Endothelial cell (in vitro differentiated cells): ENCODE results near the gene DDA1. TPM values are rescaled to one million over a fixed set of nuclear protein-coding genes. Genes with fewer than 3 reads are reported as not detected.
A peak's percentile ranks its signal among the peaks of the same experiment; 100 is the strongest.

ENCODE experiments used
- DNase-seq: peaks from one replicate; pipeline ENCODE4 v3.0.0; 2021; ENCODE audit warnings: low spot score
- H3K27ac Mint-ChIP-seq: one replicate; pipeline ENCODE4 v1.8.0; 2021; ENCODE audit warnings: mixed read lengths, inconsistent platforms; ENCODE audit not compliant: unreplicated experiment
- H3K27me3 Mint-ChIP-seq: one replicate; pipeline ENCODE4 v1.8.0; 2021; ENCODE audit warnings: mild to moderate bottlenecking, moderate library complexity, mixed read lengths, inconsistent platforms; ENCODE audit not compliant: unreplicated experiment
- H3K36me3 Mint-ChIP-seq: one replicate; pipeline ENCODE4 v1.8.0; 2021; ENCODE audit warnings: mild to moderate bottlenecking, low read depth, mixed read lengths, inconsistent platforms; ENCODE audit not compliant: unreplicated experiment
- H3K4me1 Mint-ChIP-seq: one replicate; pipeline ENCODE4 v1.8.0; 2021; ENCODE audit warnings: mild to moderate bottlenecking, mixed read lengths, inconsistent platforms; ENCODE audit not compliant: unreplicated experiment
- H3K4me3 Mint-ChIP-seq: one replicate; pipeline ENCODE4 v1.8.0; 2021; ENCODE audit warnings: mild to moderate bottlenecking, mixed read lengths, inconsistent platforms; ENCODE audit not compliant: unreplicated experiment
- H3K9me3 Mint-ChIP-seq: one replicate; pipeline ENCODE4 v1.8.0; 2021; ENCODE audit warnings: mixed read lengths, inconsistent platforms; ENCODE audit not compliant: unreplicated experiment
- CTCF ChIP-seq: fragments of 200-600 bp; sonication (generic); IDR thresholded peaks from one replicate; pipeline ENCODE4 v1.5.0; 2021; ENCODE audit warnings: antibody characterized with exemption; ENCODE audit not compliant: unreplicated experiment
- long read RNA-seq: library from polyadenylated mRNA; unstranded; transcript quantifications from one replicate; pipeline ENCODE4 v2.0.0, GENCODE V29; 2020; ENCODE audit not compliant: unreplicated experiment
- total RNA-seq: library from RNA; stranded (reverse); fragmentation: NEBNext Ultra II Directional; extraction: Animal tissue kit (Norgen Biotek cat#: 25700); gene quantifications from one replicate; pipeline ENCODE4 v1.2.1, GENCODE V29; 2021; ENCODE audit not compliant: unreplicated experiment

The DDA1 gene
- 44.7 TPM for total RNA-seq
- long read RNA-seq, full-length matches to known transcripts, result 14 of 16 reads
- long read RNA-seq, partial matches to known transcripts, result 0 of 16 reads
- long read RNA-seq, other reads (novel, unspliced or antisense), result 2 of 16 reads

DNA sequence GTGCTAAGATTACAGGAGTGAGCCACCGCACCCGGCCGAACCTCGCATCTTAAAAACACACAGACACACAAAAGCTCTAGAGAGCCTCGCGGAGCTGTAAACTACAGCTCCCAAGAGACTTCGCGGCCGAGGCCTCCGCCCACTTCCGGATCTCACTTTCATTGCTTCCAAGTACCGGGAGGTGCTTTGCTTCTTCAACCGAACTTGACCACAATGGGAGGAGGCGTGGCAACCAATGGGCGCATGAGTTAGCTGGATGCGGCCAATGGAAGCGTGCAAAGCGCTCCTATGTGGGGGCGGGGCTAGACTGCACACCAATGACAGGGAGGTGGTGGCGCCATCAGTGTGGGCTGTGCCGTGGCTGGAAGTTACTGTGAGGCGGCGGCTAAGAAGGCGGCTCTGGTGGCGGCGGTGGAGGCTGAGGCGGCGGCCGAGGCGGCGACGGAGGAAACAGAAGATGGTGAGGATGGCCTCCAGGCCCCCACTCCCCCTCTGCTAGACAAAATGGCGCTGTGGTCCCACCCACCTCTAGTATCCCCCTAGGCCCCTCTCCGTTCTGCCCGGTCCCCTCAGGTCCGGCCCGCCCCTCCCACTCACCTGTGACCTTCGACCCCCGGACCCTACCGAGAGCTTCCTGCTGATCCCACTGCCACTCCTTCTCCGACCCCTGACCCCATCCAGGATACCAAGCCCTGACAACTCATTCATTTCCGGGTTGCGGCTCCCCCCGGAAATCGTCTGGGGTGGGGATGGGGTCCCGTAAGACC lies at the start of gene DDA1:
DDA1 (plus strand) TSS at position 366 of the 767 bp plus-strand sequence; CDS start at position 458, 92 bp downstream.
- peaks cover 9% of the 10 kb centered on the region for H3K27me3 Mint-ChIP-seq
- peak within 1 kb of the TSS; percentile 97 for H3K4me3 Mint-ChIP-seq
- peak within 1 kb of the TSS; percentile 96 for H3K27ac Mint-ChIP-seq
- no peak for TF ChIP-seq CTCF
- H3K4me1 Mint-ChIP-seq, result peaks cover 21% of the 10 kb centered on the region
- H3K9me3 Mint-ChIP-seq, result no peaks in the 10 kb centered on the region
- peaks cover 11% of the 10 kb centered on the region for H3K36me3 Mint-ChIP-seq
- peak; percentile 94 for DNase-seq

DNA sequence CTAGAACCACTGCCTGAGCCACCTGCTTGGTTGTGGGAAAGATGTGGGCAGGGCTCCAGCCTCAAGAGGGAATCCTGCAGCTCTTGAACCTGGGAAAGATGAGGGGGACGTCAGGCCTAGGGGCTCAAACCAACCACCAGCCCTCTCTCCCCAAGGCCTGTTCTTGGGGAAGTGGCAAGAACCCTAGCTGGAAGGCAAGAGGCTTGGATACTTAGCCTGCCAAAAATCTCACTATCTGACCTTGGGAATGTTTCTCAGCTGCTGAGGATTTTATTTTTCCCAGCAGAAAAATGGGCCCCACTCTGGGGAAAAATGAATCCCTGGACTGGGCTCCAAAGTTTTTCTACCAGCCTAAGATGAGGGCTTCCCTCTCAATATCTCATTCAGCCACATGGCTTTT lies 49.4 kb upstream of the DDA1 start:
- Mint-ChIP-seq H3K4me1 (peaks cover 30% of the 10 kb centered on the region), H3K27me3 (peaks cover 15% of the 10 kb centered on the region), H3K4me3 (peak overlapping the region; percentile 60), H3K27ac (no peak overlapping the region), H3K36me3 (peaks cover 34% of the 10 kb centered on the region), H3K9me3 (no peaks in the 10 kb centered on the region)
- no peak for DNase-seq
- no peak for TF ChIP-seq CTCF

GRCh38 chr19:17260842-17261325 lies 48.5 kb upstream of the DDA1 start:
- H3K36me3 Mint-ChIP-seq, result peaks cover 32% of the 10 kb centered on the region
- peak overlapping the region; percentile 84 for H3K4me3 Mint-ChIP-seq
- peak; percentile 88 for TF ChIP-seq CTCF
- DNase-seq, result peak; percentile 77
- peaks cover 15% of the 10 kb centered on the region for H3K27me3 Mint-ChIP-seq
- H3K27ac Mint-ChIP-seq, result no peak overlapping the region
- no peaks in the 10 kb centered on the region for H3K9me3 Mint-ChIP-seq
- peaks cover 30% of the 10 kb centered on the region for H3K4me1 Mint-ChIP-seq

- Mint-ChIP-seq H3K27ac (no peak overlapping the region), H3K36me3 (peaks cover 29% of the 10 kb centered on the region), H3K27me3 (peaks cover 19% of the 10 kb centered on the region), H3K4me3 (peak overlapping the region; percentile 81), H3K9me3 (no peaks in the 10 kb centered on the region), H3K4me1 (peaks cover 37% of the 10 kb centered on the region)
- TF ChIP-seq CTCF, result no peak
- no peak for DNase-seq
Measured at GRCh38 chr19:17262557-17262956, 46.8 kb upstream of the DDA1 start.
